NCI-H1930 (cell line): ENCODE measurements around the gene PGAM2.
A peak's percentile ranks its signal among the peaks of the same experiment; 100 is the strongest.

Experiments used
- DNase-seq, 2 experiments: peaks; one replicate each; lab custom pipeline; 2025; lab: John Stamatoyannopoulos, UW

Gene PGAM2

GRCh38 chr7:44085546-44085945 is 20.2 kb upstream of the PGAM2 start:
- DNase-seq, result no peak

DNA sequence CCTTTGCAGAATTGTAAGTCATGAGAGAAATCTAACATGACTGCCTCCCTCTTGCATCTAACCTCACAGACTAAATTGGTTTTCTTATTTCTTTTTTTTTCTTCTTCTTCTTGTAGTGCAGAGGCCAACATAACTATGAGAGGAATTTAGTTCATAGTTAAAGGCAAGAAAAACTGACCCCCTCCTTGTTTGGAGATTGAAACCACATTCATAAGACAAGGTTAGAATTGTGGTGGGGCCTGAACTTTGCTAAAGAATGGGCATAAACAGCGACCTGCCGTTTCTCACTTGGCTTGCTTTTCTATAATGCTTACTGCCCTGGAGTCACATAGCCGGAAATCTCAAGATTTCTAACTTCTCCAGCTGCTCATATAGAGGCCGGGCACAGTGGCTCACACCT is 19.3 kb upstream of the PGAM2 start:
- no peak for DNase-seq

- DNase-seq, result no peak
These were observed 18.4 kb upstream of the PGAM2 start for GRCh38 chr7:44083796-44084195.

DNA sequence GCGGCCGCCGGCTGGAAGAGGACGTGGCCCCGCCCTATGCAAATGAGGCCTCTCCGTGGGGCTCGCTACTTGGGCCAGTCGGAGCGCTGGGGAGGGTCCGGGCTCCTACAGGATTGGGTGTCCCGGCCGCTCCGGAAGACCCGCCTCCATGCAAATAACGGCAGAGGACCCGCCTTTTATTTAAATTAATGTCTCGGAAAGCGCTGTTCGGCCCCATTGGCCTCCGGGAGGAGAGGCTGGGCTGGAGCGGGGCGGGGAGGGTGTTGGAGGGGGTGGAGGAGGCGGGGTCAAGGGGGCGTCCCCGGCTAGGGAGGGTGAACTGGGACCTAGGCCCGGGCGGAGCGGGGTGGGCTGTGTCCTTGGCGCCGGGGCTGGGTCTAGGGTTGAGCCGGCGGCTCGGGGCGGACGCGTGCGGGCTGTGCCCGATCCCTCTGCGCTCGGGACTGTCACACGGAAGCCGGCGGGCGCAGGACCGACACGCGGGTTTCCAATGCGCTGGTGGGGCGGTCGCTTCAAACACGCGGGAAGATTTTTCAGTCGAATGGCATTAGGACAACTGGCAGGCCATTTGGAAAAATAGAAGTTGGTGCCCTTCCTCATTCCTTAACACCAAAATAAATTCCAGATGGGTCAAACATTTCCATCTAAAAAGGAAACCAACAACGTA is 17.3 kb upstream of the PGAM2 start:
- peak; percentile 97 for DNase-seq

DNA sequence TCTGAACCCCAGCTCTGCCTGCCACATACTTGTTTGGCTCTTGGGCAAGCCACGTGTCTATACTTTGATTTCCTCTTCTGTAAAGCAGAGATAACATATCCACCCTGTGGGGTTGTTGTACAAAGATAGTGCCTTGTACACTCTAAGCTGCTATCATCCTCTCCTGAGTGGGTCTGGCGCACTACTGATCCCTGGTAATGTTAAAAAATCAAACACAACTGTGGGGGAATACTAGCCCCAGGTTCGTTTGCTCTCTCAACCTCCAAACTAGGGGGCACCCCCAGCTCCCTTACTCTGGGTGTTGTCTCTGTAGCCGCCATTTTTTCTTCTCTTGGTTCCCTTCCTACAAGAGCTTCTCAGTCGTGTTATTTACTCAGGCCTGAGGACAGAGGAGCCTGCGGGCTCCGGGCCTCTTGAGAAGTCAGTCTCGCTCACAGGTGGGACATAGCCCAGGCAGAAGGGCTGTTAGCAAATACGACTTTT is 15.9 kb upstream of the PGAM2 start:
- no peak for DNase-seq

DNA sequence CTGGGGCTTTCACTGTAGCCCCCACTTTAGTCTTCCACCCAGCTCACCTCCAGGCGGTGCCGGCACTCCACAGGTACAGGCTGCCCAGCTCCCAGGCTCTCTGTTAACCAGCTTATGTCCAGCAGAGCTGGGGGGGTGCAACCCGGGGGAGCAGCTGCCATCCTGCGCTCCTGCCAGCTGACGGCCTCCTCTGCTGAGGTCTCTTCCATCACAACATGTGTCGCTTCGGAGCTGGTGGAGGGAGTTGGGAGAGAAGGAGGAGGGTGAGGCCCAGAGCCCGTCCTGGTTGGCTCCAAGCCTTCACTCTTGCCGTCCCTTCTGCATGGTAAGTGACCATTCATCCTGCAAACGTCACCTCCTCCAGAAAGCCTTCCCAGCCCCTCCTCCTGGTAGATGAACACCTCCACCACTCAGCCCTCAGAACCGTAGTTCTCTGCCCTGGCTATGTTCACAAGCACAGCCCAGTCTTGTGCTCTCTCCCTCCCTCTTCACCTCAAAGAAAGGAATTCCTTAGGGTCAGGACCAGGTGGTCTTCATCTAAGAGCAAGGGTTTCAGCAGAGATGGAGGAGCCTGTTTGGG is 15.4 kb upstream of the PGAM2 start:
- DNase-seq, result no peak

DNA sequence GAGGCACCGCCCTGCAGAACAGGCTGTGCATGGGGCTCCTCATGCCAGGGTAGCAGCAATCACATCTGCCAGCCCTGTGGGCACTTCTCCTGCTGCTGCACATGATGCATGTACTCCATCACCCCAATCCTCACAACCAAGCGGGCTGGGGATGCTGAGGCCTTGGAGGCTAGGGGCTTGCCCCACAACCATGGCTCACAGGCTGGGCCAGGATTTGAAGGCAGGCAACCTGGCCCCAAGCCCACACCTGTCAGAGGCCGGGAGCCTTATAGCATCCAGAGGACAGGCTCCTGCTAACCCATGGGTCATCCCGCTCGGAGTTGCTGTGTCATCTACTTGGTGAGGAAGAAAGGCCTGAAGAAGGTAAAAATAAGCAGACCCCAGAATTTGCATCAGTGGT is 14.8 kb upstream of the PGAM2 start:
- DNase-seq, result no peak

- no peak for DNase-seq
These were observed 14.1 kb upstream of the PGAM2 start for GRCh38 chr7:44079331-44080021.

- DNase-seq, result no peak
These were observed 13.2 kb upstream of the PGAM2 start for GRCh38 chr7:44078521-44078920.

- no peak for DNase-seq
These were observed 12.3 kb upstream of the PGAM2 start for GRCh38 chr7:44077681-44078091.

DNA sequence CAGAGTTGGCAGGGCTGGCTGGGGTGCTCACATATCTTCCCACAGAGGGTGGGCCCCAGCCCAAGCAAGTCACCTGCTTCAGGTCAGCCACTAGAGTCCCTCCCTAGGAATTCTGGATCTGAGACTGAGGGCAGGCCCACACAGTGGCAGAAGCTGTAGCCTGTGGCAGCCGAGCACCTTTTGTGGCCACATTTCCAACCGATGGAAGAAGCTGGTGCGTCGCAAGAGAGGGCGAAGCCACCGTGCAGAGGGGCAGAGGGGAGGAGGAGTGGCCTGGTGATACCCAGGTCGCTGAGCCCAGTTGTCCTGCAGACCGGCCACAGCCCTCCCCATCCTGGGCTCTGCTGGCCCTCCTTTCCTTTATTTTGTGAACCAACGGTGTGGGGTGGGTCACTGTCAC is 11.7 kb upstream of the PGAM2 start:
- no peak for DNase-seq

DNA sequence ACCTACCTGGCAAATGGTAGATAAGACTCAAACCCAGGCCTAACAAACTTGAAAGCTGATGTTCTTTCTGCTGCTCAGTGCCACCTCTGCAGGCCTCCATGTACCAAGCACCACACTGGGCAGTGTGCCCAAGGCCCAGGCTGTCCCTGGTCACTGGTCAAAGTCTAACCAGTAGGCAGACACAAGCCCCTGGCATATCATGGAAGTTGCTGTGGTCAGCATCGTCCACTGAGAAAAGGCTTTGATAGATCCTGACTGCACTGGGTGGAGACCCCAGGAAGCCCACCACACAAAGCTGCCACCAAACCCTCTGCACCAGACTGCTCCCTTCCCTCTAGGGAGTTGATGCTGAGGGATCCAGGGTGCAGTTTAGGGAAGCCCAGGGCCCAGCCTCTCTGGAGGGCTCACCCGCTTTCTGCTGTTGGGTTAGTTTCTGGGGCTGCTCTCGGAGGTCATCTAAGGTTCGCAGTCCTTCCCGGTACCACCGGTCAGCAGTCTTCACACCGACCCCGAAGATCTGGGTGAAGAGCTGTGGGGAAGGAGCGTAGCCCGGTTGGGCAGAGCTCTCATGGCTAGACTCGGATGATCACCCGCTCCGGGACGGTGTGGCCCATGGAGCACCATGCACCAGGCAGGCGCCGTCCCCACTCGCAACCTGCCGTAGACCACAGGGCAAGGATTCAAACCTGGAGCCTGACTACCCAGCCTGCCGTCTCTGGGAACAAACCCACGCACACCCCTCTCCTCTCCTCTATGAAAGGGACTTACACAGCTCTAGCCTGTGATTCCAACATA is 10.9 kb upstream of the PGAM2 start:
- no peak for DNase-seq

DNA sequence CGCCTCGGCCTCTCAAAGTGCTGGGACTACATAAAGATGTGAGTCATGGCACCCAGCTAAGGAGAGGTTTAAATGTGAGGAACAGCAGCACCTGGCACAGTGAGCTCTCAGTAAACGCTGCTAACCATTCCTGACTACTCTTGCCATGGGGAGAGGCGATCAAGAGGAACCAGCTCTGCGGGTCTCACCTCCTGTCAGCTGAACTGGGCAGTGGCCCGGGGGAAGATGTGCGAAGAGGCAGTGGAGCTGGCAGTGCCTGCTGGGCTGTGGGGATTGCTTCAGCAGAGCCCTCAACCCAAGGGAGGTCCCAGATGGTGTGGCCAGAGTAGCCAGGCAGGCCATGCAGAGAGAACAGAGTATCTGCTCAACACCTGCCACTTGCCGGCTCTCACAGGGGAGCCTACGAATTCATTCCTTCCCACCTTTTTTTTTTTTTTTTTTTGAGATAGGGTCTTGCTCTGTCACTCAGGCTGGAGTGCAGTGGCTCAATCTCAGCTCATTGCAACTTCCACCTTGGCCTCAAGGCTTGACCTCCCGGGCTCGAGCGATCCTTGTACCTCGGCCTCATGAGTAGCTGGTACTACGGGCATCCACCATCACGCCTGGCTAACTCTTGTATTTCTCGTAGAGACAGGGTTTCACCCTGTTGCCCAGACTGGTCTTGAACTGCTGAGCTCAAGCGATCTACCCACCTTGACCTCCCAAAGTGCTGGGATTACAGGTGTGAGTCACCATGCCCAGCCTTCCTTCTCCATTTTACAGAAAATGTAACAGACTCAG is 10.1 kb upstream of the PGAM2 start:
- no peak for DNase-seq

DNA sequence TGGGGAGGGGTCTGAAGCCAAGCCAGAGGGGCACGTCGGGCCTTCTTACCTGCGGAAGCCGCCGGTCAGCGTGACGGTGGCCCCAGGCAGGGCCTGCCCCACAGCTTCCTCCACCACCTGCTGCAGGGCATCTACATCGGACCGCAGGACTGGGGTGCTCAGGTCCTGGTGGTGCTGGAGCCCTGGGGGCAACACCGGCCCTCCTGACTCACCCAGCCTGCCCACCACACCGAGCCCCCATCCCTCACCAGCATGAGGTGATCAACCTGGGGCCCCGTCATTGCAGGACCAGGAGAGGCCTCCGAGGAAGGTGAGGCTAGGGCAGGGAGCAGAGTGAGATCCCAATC is 9.0 kb upstream of the PGAM2 start:
- no peak for DNase-seq

DNA sequence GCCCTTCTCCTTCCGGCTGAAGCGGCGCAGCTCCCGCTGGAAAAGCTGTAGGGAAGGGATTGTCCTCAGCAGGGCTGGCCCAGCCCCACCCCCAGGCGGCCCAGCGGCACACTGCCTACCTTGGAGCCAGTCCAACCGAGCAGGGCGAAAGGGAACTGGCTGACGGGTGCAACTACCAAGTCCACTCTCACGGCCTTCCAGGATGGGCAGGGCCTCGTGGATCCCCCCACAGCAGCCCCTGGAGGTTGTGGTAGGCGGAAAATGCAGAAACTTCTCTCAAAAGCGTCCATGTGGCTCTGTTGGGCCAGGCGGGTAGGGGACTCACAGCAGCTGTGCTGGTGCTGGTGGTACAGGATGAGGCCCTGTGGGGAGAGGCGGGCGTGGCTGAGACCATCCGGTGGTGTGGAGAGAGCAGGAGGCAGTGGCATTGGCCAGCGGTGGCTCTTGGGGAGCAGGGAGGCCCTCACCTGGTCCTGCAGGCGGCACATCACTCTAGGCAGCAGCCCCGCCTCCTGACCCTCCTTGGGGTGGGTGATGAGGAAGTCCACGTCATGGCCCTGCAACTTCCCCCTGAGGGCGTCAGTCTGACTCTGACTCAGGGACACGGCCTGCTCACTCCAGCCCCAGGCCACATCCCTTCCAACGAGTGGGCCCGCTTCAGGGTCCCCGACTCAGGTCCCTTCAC is 8.4 kb upstream of the PGAM2 start:
- no peak for DNase-seq

DNA sequence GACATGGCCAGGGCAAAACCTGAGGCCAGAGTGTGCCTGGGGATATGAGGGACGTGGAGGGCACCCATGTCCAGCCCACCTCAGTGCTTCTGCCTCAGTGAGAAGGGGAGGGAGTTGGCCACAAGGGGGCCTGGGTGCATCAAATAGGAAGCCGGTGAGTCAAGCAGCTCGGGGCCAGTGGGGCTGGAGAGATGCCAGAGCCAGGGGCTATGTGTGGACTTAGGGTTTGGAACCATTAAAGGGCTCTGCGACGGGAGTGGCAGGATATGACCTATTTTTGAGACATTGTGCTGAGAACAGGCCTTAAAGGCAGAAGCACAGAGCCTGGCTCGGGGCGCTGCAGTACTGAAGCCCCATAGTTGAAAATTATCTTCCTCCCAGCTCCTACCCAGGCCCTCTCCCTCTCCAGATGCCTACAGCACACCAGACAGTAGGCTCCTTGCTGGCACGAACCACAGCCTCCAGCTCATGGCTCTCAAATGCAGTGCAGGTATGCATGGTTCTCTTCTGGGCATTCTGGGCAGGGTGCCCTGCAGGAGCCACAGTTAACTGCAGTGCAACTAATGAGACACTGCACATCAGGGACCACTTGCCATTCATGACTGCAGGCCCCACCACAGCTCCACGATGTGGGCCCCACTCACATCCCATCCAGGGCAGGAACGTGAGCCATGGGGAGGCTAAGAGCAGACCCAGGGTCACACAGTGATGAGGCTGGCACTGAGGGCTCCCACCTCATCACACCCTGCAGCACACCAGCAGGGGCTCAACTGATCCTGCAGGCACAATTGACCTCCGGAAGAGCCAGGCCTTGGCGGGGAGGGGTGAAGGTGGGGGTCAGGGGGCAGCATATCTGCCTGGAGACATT is 7.2 kb upstream of the PGAM2 start:
- peak in 1 of 2 experiments; percentile 27 for DNase-seq

DNA sequence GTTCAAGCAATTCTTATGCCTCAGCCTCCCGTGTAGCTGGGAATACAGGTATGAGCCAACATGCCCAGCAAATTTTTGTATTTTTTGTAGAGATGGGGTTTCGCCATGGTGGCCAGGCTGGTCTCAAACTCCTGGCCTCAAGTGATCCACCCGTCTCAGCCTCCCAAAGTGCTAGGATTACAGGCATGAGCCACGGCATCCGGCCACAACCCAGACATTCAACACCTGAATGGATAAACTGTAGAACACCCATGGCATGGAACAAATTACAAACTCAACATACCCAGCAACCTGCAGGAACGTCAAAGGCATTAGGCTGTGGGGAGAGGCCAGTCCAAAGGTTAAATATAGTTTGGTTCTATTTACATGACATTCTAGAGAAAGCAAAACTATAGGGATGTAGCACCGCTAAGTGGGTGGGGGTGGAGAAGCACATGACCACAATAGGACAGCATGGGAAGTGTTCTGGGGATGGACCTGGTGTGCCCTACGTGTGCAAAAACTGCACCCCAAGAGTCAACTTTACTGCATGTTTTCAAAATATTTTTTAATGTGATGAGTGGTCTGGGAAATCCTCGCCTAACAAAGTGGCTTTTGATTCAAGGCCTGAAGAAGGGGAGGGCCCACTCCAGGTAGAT is 6.5 kb upstream of the PGAM2 start:
- no peak for DNase-seq

GRCh38 chr7:44068054-44068453 is 2.7 kb upstream of the PGAM2 start:
- no peak for DNase-seq

- no peak for DNase-seq
These were observed 1.9 kb upstream of the PGAM2 start for GRCh38 chr7:44067064-44067951.
